Eye (tissue), 1 donor: Measurements from ENCODE around the gene ANXA2.
A peak's percentile ranks its signal among the peaks of the same experiment; 100 is the strongest.
"Not testable (repeated sequence)": the region's sequence is repeated elsewhere in the genome, so short reads cannot be mapped to it uniquely, and the experiment has no call there.

Source experiments
- DNase-seq: peaks from one replicate; pipeline ENCODE4 v3.0.0-alpha.2; 2015

ANXA2 gene

DNA sequence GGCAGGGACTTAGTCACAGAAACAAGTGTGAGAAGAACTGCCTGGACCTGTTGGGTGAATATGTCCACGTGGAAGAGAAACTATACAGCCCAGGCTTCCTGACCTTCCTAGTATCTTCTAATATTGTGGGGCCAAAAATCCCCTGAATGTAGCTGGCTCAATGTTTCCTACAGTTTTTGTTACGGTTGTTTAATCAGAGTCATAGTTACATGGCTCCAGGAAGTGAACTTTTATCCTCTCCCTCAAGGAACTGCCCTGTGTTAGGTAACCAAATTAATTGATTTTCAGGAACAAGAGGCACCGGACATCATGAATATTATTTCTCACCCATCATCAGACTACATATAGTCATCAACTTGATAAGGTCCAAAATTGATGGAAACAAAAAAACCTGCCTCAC lies 59.0 kb downstream of the ANXA2 start:
- no peak for DNase-seq

DNA sequence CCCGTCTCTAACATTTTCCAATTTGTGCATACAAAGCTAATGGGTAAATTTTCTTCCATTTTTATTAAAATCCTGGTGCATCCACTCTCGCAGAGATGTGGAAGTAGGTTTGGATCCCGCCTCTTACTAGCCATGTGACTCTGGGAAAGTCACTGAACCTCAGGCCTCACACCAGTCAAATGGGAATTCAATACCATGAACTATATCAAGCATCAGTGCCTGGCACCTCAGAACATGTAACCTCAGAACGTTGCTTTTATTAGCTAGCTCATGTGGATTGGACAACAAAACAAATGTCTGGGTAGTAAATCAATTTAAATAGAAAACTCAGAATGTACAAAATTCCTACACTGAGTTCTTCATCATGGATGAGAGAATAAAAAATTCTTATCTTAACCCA lies 60.7 kb downstream of the ANXA2 start:
- no peak for DNase-seq

DNA sequence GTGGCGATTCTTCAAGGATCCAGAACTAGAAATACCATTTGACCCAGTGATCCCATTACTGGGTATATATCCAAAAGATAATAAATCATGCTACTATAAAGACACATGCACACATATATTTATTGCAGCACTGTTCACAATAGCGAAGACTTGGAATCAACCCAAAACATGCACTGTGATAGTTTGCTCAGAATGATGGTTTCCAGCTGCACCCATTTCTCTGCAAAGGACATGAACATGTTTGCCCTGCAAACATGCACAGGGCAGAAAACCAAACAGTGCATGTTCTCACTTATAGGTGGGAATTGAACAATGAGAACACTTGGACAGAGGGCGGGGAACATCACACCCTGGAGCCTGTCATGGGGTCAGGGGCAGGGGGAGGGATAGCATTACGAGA lies 62.5 kb downstream of the ANXA2 start:
- DNase-seq = not testable (repeated sequence)

DNA sequence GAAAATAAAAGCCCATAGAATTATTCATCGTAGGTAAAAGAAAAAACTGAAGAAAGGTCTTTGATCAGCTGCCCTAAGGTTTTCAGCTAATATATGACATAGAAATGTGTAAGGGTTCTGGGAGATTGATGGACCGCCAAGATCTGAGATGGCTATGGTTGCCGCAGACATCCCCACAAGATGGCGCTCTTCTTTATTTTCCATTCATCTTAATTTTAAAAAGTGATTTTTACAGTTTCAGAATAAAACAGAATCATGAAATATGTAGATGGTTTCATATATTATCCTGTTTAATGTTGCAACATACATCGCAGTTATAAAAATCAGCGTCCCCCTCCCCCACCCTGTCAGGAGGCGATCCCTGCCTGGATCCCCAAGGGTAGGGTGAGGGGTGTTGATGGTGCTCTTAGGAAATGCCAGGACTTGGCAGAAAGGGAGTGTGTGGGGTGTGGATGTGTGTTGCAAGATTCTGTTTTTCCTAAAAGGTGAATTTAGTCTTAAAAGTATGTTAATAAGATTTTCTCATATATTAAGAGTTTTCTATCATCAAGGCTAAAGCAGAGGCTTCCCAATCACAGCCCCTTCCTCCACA lies 68.8 kb downstream of the ANXA2 start:
- peak; percentile 50 for DNase-seq

DNA sequence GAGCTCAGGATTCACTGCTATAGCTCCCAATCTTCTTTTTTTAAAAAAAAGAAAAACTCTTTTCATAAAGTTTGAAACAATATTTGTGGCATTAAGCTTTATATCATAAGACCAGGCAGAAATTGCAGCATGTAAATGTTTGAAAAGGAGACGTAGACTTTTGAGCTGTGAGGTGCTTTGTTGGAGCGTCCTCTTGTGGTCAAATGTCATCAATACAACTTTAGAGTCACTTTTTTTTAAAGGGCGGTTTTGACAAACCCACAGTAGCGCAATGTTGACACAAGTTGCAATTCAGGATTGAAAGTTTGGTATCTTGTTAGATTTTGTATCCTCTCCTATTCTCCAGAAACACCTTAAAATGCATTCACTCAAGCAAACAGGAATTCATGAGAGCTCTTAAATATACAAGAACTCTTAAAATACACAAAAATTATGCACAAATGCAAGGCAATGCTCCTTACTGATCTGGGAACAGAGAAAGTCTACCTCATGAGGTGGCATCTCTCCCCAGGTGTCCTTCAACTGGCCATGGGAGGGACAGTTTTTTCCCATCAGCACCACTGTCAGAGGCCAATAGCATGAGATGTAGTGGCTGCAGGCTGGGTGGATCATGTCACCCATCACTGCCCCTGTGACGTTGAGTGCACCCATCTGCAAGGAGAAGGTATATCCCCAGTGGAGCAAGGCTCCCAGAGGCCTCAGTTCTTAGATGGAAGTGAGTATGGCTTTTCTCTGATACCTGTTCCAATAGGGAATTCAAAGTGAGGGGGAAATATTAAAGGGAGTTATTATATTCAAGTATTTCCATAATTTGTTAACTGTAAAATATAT lies 70.7 kb downstream of the ANXA2 start:
- peak; percentile 92 for DNase-seq

DNA sequence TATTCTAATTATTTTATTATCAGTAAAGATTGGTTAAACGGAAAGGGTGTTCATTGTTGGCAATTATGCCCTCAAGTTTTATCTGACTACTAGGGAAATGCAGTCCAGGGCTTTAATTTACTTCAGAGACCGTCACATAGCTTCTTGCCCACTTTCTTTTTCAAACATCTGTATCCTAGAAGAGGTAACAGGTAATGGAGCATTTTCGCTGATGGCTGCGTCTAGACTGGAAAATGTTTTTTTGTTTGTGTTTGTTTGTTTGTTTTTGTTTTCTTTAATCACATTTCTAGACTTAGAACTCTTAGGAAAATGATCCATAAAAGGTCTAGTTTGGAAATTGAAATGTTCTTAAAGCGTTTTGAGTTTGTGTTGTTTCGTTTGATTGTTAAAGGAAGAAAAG lies 71.4 kb downstream of the ANXA2 start:
- peak; percentile 21 for DNase-seq

DNA sequence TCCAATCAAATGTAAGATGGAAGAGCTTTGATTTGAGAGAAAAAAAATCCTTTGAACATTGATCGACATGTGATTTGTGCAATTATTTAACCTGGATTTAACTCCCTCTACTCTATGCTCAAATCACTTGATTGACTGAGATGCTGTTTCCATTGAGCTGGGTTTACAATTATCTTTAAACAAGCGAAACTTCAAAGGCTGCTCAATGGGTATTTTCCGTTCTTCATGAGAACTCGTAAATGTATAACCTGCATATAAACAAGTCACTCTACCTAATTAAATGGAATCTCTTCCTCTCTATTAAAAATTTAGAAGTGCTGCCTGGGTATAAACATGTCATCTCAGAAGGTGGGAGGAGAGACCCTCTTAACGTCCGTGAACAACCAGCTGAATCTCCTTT lies 71.9 kb downstream of the ANXA2 start:
- DNase-seq = no peak

DNA sequence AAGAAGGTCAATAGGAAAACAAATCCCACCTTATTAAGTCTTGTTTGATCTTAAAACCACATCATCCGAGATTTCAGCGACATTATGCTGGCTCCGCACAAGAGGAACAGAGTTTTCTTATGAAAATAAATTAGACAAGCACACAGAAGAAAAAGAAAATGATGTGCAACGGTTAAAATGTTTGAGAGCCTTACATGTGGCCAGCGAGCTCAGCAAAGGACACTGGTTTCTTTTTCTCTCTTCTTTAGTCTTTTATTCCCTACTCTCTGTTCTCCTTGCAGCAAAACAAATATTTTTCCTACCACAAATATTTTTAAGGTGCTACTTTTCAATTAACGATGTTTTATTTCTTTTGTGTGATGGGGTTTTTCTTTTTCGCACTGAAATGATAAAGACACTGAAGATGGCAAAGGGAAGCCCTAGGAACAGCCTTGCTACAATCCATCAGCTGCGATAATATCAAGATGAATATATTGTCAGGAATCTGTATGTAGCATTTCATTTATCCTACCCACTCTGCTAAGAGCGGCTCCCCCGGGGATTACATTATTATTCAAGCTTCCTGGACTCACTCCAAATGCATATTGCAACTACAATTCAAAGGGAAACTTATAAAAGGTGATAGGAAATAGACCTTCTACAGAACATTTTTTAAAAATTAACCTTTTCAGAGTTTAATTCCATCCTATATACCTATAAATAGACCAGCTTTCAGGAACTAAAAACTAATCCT lies 72.9 kb downstream of the ANXA2 start:
- DNase-seq = peak; percentile 66

DNA sequence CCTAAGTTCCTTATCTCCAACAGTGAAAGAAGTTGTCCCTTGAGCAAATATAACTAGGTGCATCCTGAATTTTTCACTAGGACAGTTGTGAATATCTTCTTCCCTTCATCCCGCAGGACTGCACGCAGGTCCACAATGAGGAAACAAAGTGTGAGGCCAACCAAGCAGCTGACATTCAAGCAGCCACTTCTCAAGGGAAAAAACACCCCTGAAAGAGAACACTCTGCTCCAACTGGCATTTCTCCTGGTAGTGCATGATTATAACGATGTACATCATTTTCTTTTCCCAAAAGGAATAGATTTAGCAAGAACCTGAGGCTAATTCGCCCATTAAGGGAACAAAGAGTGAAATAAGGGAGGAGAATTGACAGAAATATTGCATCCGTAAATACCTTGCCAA lies 74.5 kb downstream of the ANXA2 start:
- DNase-seq = no peak

DNA sequence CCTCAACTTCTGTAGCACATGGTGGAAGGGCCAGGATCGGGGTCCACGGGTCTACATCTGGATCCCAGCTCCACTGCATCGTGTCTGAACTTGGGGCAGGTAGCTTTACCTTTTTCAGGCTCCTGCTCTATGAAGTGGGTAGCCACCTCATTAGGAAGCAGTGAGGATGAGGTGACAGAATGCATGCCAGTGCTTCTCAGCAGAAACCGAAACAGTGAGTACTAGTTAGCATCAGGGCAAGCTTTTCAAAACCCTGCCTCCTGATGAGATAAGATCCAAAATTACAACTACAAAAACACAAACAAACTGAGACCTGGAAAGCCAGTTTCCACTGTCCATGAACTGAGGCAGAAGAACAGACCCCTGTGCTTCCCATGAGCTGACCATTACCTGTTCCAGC lies 77.4 kb downstream of the ANXA2 start:
- no peak for DNase-seq

DNA sequence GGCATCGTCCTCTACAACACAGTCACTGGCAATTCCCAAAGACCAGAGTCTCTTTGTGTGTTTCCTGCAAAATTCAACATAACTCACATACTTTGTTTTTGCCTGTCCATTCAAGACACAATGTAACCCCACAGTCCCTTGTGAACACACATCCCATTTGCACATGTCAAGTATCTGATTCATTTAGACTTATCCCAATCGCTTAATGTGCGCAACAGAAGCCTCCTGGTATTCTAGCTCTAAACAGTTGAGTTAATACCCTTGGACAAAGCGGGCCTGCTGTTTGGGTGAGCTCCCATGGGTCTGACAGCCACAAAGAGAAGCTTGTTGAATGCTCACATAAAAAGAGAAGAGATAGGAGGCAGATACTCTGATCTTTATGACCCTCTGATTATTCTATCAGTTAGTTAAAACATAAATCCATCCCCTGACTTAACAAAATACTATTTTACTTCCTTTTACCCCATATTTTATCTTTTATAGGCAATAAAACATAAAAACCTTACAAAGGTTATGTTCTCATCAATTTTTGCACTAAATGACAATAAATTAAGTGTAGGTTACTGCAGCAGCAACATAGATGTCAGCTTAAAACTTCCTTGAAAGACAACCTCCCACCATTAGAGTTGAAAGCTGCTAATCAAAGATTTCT lies 79.4 kb downstream of the ANXA2 start:
- DNase-seq = peak; percentile 16

DNA sequence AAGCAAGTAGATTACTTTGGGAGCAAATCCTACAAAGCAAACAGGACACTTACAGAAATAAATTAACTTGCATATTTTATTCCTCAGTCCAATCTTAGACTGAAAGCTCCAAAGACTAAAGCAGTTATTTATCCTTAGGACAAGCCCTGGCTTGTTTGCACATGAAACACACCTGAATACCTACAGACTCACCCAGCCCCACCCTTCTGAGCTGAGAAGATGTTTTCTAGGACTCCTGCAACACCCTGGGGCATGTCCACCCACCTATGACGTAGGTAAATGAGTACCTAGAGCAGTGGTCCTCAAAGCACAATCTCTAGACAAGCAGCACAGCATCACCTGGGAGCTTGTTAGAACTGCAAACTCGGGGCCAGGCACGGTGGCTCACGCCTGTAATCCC lies 80.8 kb downstream of the ANXA2 start:
- no peak for DNase-seq

DNA sequence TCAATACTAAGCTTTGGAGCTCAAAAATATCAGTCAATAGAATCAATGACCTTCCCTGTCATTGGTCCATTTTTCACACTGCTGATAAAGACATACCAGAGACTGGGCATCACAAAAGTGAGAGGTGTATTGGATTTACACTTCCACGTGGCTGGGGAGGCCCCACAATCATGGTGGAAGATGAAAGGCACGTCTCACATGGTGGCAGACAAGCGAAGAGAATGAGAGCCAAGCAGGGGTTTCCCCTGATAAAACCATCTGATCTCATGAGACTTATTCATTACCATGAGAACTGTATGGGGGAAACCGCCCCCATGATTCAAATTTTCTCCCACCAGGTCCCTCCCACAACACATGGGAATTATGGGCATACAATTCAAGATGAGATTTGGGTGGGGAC lies 81.9 kb downstream of the ANXA2 start:
- DNase-seq = peak; percentile 42

DNA sequence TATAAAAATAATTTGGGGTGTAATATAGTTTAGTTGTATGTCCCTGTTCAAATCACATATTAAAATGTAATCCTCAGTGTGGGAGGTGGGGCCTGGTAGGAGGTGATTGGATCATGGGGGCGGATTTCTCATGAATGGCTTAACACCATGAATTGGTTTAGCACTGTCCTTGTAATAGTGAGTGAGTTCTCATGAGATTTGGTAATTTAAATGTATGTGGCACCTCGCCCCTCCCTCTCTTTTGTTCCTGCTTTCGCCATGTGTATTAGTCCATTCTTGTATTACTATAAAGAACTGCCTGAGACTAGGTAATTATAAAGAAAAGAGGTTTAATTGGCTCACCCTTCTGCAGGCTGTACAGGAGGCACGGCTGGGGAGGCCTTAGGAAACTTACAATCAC lies 83.9 kb downstream of the ANXA2 start:
- DNase-seq = no peak

DNA sequence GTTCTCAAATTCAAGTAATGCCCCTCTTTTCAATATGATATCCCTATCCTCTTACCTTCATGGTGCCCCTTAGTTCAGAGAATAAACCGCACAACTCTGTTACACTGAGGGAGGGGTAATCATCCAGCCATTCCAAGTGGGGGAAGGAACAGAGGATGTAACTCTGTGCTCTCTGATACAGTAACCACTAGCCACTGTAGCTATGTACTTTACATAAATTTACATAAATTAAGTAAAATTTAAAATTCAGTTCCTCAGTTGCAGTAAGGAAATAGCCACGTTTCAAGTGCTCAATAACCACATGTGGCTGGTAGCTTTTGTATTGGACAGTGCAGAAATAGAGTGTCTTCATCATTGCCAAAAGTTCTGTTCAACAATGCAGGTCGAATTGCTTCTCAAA lies 90.8 kb downstream of the ANXA2 start:
- no peak for DNase-seq

DNA sequence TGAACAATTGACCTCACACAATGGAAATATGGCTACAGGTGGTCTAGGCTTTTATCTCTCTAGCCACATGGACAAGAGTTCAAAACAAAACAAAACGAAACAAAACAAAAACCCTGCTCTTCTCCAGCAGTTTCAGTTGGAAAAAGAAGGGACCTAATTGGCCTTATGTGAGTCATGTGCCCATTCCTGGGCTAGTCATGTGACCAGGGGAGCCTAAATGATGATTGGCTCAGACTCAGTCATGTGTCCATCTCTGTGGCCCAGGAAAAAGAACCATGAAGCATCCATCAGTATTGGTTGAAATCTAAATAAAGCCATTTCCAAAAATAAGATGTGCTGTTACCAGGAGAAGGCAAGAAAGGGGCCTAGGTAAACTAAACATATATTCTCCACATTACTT lies 96.8 kb downstream of the ANXA2 start:
- DNase-seq = no peak

DNA sequence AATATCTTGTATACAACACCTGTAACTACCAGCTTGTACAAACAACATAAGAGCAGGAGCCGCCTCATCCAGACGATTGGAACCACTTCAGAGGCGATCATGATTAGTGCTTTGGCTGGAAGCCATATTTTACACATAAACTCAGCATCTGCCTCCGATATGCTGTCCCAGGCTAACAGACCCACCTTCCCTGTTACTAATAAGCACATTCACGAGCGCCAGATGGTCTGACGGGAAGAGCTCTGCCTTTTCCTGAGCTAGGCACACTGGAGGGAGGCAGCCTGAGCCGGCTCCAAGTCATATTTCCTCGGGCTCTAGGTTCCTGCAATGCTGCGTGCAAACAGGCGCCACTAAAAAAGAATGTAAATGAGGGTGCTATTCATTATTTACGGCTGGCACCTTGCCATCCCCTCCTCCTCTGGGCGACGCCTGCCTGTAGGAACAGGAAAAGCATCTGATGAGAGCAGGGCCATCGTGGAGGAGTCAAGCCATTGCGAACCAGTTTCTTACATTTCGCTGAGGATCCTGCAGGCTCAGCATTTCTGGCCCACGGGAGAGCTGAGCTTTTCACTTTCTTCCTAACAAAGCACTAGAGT lies 98.2 kb downstream of the ANXA2 start:
- DNase-seq = peak; percentile 48
